NCI-H2081 (cell line): Measurements from ENCODE around the gene TNS2.
A peak's percentile ranks its signal among the peaks of the same experiment; 100 is the strongest.

Experiments
- DNase-seq, 2 experiments: peaks; one replicate each; lab custom pipeline; 2025; lab: John Stamatoyannopoulos, UW

The TNS2 gene

DNA sequence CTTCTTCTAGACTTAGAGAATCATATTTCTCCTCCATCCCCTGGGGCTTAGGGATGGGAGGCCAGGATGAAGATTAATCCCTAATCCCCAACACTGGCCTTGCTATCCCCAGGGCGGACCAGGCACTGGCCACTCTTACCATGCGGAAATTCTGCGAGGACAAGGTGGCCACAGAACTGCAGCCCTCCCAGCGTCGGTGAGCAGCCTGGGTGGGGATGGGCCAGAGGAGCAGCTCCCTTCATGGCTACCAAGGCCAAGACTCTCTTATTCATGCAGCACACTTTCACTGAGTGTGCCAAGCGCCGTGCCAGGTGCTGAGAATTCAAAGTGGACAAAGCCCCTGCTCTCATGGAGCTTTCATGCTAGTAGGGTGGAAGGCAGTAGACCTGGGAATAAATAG, 7.0 kb downstream of the TNS2 start:
- no peak for DNase-seq

DNA sequence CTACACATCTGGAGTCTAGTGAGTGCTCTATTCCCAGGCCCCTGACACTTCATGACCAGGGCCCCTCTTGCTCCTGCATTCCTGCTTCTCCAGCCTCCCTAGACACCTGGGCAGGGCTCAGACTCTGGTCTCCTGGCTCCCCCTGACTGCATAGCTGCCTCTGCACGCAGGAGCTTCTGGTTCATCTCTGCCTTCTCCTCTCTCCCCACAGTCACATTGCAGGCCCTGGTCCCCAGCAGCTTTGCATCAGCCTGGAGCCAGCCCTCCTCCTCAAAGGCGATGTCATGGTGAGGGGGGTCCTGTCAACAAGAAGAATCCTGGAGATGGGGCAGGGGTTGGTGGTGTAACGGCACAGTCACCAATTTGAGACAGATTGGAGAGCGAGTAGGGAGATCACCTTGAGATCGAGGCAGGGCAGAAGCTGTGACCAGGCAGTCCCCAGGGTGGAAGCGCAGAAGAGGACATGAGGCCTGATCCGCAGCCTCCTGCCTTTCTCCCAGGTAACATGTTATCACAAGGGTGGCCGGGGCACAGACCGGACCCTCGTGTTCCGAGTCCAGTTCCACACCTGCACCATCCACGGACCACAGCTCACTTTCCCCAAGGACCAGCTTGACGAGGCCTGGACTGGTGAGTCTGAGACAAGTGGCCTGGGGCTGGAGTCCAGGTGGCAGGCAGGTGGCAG, 8.1 kb downstream of the TNS2 start:
- DNase-seq = no peak

DNA sequence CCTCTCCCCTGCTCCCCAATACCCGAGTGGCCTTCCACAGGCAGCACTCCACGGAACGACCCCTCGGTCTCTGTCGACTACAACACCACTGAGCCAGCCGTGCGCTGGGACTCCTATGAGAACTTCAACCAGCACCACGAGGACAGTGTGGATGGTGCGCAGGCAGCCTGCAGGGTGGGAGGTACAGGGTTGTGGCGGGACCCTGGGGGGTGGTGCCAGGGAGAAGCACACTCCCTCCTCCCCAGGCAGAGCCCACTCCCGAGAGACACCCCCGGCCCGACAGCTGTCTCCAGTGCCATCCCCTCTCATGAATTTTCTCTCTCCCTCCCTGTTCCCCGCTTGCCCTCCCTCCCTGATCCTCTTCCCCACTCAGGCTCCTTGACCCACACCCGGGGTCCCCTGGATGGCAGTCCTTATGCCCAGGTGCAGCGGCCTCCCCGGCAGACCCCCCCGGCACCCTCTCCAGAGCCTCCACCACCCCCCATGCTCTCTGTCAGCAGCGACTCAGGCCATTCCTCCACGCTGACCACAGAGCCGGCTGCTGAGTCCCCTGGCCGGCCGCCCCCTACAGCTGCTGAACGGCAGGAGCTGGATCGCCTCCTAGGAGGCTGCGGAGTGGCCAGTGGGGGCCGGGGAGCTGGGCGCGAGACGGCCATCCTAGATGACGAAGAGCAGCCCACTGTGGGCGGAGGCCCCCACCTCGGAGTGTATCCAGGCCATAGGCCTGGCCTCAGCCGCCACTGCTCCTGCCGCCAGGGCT, 9.0 kb downstream of the TNS2 start:
- DNase-seq = no peak

DNA sequence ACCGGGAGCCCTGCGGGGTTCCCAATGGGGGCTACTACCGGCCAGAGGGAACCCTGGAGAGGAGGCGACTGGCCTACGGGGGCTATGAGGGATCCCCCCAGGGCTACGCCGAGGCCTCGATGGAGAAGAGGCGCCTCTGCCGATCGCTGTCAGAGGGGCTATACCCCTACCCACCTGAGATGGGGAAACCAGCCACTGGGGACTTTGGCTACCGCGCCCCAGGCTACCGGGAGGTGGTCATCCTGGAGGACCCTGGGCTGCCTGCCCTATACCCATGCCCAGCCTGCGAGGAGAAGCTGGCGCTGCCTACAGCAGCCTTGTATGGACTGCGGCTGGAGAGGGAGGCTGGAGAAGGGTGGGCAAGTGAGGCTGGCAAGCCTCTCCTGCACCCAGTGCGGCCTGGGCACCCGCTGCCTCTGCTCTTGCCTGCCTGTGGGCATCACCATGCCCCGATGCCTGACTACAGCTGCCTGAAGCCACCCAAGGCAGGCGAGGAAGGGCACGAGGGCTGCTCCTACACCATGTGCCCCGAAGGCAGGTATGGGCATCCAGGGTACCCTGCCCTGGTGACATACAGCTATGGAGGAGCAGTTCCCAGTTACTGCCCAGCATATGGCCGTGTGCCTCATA, 9.7 kb downstream of the TNS2 start:
- DNase-seq = no peak

DNA sequence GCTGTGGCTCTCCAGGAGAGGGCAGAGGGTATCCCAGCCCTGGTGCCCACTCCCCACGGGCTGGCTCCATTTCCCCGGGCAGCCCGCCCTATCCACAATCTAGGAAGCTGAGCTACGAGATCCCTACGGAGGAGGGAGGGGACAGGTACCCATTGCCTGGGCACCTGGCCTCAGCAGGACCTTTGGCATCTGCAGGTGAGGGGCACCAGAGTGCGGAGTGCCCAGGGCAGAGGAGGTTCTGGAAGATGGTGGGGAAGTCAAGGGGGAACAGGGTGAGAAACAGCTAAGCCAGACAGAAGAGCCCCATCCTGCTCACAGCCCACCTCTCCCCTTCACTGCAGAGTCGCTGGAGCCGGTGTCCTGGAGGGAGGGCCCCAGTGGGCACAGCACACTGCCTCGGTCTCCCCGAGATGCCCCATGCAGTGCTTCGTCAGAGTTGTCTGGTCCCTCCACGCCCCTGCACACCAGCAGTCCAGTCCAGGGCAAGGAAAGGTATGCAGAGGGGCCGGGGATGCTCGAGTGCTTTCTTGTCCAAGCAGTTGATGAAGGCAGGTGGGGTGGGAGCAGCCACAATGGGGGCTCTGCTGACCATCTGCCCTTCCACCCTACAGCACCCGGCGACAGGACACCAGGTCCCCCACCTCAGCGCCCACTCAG, 10.3 kb downstream of the TNS2 start:
- DNase-seq = no peak

- DNase-seq = peak; percentile 41 to 76
Observed at GRCh38 chr12:53060721-53061276, 10.9 kb downstream of the TNS2 start.

DNA sequence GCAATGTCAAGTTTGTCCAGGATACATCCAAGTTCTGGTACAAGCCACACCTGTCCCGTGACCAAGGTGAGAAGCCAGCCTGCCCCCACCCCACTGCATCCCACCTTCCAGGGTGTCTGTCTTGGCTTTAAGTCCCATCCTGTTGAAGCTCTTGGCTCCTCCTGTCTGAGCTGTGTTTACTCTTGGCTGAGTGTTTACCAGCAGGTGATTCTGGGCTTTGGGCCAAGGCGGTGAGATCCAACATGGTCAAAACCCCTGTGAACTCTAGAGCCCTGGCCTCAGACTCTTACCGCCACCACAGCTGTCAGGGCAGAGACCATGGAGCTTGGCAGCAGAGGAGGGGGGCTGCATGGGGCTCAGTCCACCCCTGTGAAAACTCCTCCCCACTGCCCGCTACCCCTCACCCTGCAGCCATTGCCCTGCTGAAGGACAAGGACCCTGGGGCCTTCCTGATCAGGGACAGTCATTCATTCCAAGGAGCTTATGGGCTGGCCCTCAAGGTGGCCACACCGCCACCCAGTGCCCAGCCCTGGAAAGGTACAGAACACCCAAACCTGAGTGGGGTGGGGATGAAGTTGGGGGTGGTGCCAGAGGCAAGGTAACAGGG, 11.6 kb downstream of the TNS2 start:
- peak; percentile 56 to 85 for DNase-seq

- no peak for DNase-seq
Observed at GRCh38 chr12:53062011-53062961, 12.4 kb downstream of the TNS2 start.

DNA sequence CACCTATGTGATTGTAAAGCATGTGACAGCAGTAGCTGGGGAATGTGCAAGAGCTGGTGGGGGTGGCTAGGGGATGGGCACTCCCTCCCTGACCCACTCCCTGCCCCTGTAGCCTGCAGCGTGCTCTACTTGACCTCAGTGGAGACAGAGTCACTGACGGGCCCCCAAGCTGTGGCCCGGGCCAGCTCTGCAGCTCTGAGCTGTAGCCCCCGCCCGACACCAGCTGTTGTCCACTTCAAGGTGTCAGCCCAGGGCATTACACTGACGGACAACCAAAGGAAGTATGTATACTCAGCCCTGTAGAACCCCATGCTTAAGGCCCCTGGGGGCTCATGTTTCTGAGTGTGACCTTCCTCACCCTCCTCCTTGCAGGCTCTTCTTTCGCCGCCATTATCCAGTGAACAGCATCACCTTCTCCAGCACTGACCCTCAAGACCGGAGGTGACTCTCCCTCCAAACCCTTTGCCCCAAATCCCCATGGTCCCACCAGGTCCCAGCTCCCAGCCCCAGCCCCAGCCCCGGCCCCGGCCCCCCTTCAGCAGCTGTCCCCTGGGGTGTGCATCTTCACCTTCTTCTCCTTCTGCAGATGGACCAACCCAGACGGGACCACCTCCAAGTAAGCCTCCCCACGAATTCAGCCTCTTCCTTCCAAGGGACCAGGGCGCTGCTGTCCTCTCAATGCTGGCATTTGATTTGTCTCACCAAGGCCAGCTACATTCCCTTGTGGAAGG, 13.3 kb downstream of the TNS2 start:
- no peak for DNase-seq

- peak; percentile 40 to 53 for DNase-seq
Observed at GRCh38 chr12:53063708-53064612, 14.1 kb downstream of the TNS2 start.

GRCh38 chr12:53064613-53065436, 15.0 kb downstream of the TNS2 start:
- no peak for DNase-seq

GRCh38 chr12:53065470-53065869, 15.6 kb downstream of the TNS2 start:
- no peak for DNase-seq

GRCh38 chr12:53065975-53066931, 16.4 kb downstream of the TNS2 start:
- DNase-seq = peak; percentile 68 to 84

GRCh38 chr12:53067074-53067992, 17.5 kb downstream of the TNS2 start:
- DNase-seq = no peak

GRCh38 chr12:53067993-53068770, 18.3 kb downstream of the TNS2 start:
- no peak for DNase-seq
